Measurements from ENCODE around the gene RIPPLY2.

- TF ChIP-seq CTCF (conservative IDR thresholded peaks at IDR 0.05 in 1 of 2, IDR thresholded peaks at IDR 0.05 in 1 of 2; ENCODE audit: extremely low read depth in 1 of 2, insufficient read depth in 1 of 2, low read depth in 1 of 2, low read length in 2 of 2) (no peak), EZH2 (IDR thresholded peaks at IDR 0.05; ENCODE audit: borderline replicate concordance, low read length) (no peak)
Measured at GRCh38 chr6:83854766-83855165, 1.6 kb downstream of the RIPPLY2 start.

All from mammary epithelial cell (primary cell).